ENCODE results near the gene RNF151.

DNA sequence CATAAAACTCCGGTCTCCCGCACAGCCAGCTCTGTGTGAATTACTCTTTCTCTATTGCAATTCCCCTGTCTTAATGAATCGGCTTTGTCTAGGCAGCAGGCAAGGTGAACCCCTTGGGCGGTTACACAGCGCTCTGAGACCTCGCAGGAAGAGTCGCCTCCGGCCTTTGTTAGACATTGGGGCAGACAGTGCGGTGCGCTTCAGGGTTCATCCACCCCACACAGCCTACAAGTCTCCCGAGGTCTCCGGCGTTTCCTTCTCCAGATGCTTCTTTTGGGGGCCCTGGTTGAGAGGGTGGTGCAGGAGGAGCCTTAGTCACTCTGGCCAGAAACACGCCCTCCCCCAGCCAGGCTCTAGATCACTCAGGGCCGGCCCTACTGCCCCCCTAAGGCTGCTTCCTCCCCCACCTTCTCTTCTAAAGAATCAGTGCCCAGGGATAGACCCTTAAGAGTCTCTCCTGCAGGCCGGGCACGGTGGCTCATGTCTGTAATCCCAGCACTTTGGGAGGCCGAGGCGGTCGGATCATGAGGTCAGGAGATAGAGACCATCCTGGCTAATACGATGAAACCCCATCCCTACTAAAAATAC lies 21.9 kb upstream of the RNF151 start:
- TF ChIP-seq EP300 (IDR thresholded peaks at IDR 0.05), result no peak
- TF ChIP-seq, protein P1, sequence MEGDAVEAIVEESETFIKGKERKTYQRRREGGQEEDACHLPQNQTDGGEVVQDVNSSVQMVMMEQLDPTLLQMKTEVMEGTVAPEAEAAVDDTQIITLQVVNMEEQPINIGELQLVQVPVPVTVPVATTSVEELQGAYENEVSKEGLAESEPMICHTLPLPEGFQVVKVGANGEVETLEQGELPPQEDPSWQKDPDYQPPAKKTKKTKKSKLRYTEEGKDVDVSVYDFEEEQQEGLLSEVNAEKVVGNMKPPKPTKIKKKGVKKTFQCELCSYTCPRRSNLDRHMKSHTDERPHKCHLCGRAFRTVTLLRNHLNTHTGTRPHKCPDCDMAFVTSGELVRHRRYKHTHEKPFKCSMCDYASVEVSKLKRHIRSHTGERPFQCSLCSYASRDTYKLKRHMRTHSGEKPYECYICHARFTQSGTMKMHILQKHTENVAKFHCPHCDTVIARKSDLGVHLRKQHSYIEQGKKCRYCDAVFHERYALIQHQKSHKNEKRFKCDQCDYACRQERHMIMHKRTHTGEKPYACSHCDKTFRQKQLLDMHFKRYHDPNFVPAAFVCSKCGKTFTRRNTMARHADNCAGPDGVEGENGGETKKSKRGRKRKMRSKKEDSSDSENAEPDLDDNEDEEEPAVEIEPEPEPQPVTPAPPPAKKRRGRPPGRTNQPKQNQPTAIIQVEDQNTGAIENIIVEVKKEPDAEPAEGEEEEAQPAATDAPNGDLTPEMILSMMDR (IDR thresholded peaks at IDR 0.05), result no peak
